ENCODE data around the gene CASK. TPM values are rescaled to one million over a fixed set of nuclear protein-coding genes. Genes with fewer than 3 reads are reported as not detected.

Gene CASK
- total RNA-seq, 1 donor from 2014 or later = 38.2 TPM

DNA sequence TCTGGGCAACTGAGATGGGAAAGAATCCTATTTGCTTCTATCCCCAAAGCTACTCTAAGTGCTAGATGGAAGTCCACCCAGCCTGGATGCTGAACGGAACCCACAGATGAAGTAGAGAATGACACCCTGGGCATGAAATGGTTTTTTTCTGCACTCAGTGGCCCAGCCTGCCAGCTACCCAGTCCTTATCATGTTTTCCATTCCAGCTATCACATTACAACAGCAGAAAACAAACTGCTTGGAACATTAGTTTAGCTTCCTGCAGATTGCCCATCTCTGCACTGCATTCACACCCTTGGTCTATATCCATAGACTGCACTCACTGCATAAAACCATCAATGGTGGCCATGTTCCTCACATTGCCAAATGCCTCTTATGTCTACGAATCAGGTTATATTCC, 397.1 kb downstream of the CASK start:
- H3K36me3 ChIP-seq = peaks cover 36% of the 10 kb centered on the region
- H3K27ac ChIP-seq = no peak overlapping the region
- ATAC-seq (no peak), DNase-seq (no peak)
- TF ChIP-seq, protein P1, sequence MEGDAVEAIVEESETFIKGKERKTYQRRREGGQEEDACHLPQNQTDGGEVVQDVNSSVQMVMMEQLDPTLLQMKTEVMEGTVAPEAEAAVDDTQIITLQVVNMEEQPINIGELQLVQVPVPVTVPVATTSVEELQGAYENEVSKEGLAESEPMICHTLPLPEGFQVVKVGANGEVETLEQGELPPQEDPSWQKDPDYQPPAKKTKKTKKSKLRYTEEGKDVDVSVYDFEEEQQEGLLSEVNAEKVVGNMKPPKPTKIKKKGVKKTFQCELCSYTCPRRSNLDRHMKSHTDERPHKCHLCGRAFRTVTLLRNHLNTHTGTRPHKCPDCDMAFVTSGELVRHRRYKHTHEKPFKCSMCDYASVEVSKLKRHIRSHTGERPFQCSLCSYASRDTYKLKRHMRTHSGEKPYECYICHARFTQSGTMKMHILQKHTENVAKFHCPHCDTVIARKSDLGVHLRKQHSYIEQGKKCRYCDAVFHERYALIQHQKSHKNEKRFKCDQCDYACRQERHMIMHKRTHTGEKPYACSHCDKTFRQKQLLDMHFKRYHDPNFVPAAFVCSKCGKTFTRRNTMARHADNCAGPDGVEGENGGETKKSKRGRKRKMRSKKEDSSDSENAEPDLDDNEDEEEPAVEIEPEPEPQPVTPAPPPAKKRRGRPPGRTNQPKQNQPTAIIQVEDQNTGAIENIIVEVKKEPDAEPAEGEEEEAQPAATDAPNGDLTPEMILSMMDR (IDR thresholded peaks at IDR 0.05) = no peak
- H3K4me1 ChIP-seq = no peaks in the 10 kb centered on the region
- H3K4me3 ChIP-seq = no peak overlapping the region
- intact Hi-C loops (cut with DNase I) = no loop called here
- H3K27me3 ChIP-seq (ENCODE audit: low read depth) = no peaks in the 10 kb centered on the region
- no peaks in the 10 kb centered on the region for H3K9me3 ChIP-seq

- no peak overlapping the region for H3K4me3 ChIP-seq
- DNase-seq (no peak), ATAC-seq (no peak)
- no peaks in the 10 kb centered on the region for H3K9me3 ChIP-seq
- no peaks in the 10 kb centered on the region for H3K4me1 ChIP-seq
- intact Hi-C loops (cut with DNase I) = no loop called here
- no peaks in the 10 kb centered on the region for H3K27me3 ChIP-seq (ENCODE audit: low read depth)
- peaks cover 8% of the 10 kb centered on the region for H3K36me3 ChIP-seq
- TF ChIP-seq, protein P1 (IDR thresholded peaks at IDR 0.05) = no peak
- no peak overlapping the region for H3K27ac ChIP-seq
These were observed 400.7 kb downstream of the CASK start for GRCh38 chrX:41522671-41523070.

GRCh38 chrX:41522081-41522480, 401.3 kb downstream of the CASK start:
- DNase-seq = no peak

GRCh38 chrX:41519468-41519867, 403.9 kb downstream of the CASK start:
- DNase-seq (no peak), ATAC-seq (no peak)
- Histone ChIP-seq H3K4me3 (no peak overlapping the region), H3K4me1 (no peaks in the 10 kb centered on the region), H3K36me3 (peaks cover 8% of the 10 kb centered on the region), H3K27me3 (ENCODE audit: low read depth) (no peaks in the 10 kb centered on the region), H3K9me3 (no peaks in the 10 kb centered on the region), H3K27ac (no peak overlapping the region)
- TF ChIP-seq, protein P1 (IDR thresholded peaks at IDR 0.05) = no peak
- intact Hi-C loops (cut with DNase I) = no loop called here

More at GRCh38 chrX:41522081-41522480, 401.3 kb downstream of the CASK start:
- peaks cover 8% of the 10 kb centered on the region for H3K36me3 ChIP-seq
- intact Hi-C loops (cut with DNase I) = no loop called here
- H3K27me3 ChIP-seq (ENCODE audit: low read depth) = no peaks in the 10 kb centered on the region
- H3K9me3 ChIP-seq = no peaks in the 10 kb centered on the region
- no peak for ATAC-seq
- no peak overlapping the region for H3K27ac ChIP-seq
- H3K4me3 ChIP-seq = no peak overlapping the region
- no peaks in the 10 kb centered on the region for H3K4me1 ChIP-seq
- TF ChIP-seq, protein P1 (IDR thresholded peaks at IDR 0.05) = no peak

DNA sequence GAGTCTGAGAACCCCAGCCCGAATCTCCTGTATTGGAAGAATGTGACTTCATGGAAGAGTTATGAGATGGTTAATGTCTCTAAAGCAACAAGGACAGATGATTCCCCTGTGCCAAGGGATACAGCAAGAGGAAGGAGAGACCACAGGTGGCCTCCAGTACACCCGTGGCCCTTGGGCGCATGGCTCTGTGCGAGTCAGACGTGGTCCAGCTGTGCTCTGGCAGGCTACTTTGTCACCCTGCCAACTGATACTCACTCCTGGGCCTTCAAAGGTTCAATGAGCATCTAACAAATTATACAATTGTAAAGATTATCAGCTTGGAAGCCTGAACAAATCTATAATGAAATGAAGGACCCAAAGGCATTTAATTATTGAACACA, 404.5 kb downstream of the CASK start:
- no peak overlapping the region for H3K4me3 ChIP-seq
- H3K36me3 ChIP-seq = peaks cover 8% of the 10 kb centered on the region
- TF ChIP-seq, protein P1 (IDR thresholded peaks at IDR 0.05) = no peak
- DNase-seq (no peak), ATAC-seq (no peak)
- no peak overlapping the region for H3K27ac ChIP-seq
- no peaks in the 10 kb centered on the region for H3K9me3 ChIP-seq
- intact Hi-C loops (cut with DNase I) = no loop called here
- H3K27me3 ChIP-seq (ENCODE audit: low read depth) = no peaks in the 10 kb centered on the region
- H3K4me1 ChIP-seq = no peaks in the 10 kb centered on the region

Measured in lower lobe of right lung (tissue), 2 donors.